GM20431 (cell line): Measurements from ENCODE around the gene C2.

Experiments
- in situ Hi-C: fragments of 300-500 bp; cut with MseI, MboI; formaldehyde crosslinking; loops from one replicate; pipeline ENCODE4 v1.15.0; 2020; ENCODE audit warnings: low sequenced_read_pairs; ENCODE audit not compliant: unreplicated experiment

C2 gene

DNA sequence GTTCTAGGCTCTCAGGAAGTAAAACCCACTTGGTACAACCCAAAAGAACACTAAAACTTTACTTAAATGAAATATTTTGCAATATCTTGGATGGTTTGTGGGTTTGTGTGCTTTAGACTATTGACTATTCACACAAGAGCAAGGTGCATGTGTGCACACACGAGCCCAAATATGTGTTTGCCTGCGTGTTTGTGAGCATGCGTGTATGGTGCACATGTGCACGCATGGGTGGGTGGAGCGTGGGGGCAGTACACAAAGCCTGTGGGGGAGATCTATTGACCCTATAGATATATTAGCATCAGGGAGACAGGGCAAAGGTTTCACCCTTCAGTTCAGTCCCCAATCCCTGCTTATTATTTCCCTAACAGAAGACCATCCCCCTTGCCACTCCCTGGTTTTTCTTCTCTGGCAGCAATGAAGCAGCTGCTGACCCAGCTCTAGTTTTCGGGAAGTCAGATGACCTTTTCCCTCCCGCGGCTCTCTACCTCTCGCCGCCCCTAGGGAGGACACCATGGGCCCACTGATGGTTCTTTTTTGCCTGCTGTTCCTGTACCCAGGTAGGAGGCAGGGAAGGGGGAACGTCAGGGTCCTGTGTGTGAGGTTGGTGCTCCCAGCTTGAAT lies at the start of gene C2:
C2 (plus strand) TSS at position 476 of the 621 bp plus-strand sequence; CDS start at position 512, 36 bp downstream.
- in situ Hi-C loops, result no loop called here

- in situ Hi-C loops, result no loop called here
Observed at GRCh38 chr6:31878222-31878621, 49.3 kb upstream of the C2 start.

- in situ Hi-C loops, result no loop called here
Observed at GRCh38 chr6:31878726-31879125, 48.8 kb upstream of the C2 start, which contains the start of gene SLC44A4. Gene SLC44A4 (minus strand): TSS chr6:31878997. CDS start chr6:31878980, 17 bp downstream.

- in situ Hi-C loops, result no loop called here
Observed at GRCh38 chr6:31879143-31879542, 48.4 kb upstream of the C2 start.

DNA sequence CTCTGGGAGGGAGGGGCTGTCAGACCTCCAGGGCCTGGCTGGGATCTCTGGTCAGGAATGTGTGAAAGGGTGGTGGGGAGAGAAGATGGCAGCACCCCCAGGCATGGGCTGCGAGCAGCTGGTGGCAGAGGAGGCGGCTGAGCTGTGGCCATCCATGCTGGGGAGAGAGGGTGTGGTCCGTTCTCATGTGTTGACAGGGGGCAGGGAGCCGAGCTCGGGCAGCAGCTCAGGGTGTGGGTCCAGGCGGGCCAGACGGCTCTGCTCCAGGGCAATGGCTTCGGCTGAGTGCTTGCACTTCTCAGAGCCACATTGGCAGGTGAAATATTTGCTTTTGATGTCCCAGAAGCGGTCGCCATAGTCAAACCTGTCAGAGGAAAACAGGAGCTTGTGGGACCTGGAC lies 47.6 kb upstream of the C2 start:
- in situ Hi-C loops, result no loop called here

DNA sequence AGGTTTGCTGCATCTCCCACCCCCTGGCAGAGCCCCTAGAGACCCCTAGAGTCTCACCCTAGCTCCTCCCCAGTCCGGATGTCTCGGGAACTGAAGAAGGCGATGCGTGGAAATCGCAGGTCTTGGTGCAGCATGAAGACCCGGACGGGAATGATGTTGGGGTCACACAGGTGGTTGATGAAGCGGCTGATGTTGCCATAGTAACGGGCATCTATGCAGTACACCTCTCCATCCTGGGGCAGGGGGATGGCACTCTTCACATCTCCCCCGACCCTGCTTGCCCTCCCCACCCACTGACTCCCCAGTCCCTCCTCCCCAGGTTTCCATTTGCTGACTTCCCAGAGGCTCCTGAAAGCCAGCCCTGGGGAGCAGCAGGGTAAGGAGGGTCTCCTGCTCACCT lies 46.9 kb upstream of the C2 start:
- in situ Hi-C loops, result no loop called here

GRCh38 chr6:31881136-31881859 lies 46.2 kb upstream of the C2 start:
- in situ Hi-C loops, result no loop called here

- in situ Hi-C loops, result no loop called here
Observed at GRCh38 chr6:31882344-31882743, 45.2 kb upstream of the C2 start.

- in situ Hi-C loops, result no loop called here
Observed at GRCh38 chr6:31883676-31884075, 43.8 kb upstream of the C2 start.

- in situ Hi-C loops, result no loop called here
Observed at GRCh38 chr6:31884528-31885035, 42.9 kb upstream of the C2 start.

DNA sequence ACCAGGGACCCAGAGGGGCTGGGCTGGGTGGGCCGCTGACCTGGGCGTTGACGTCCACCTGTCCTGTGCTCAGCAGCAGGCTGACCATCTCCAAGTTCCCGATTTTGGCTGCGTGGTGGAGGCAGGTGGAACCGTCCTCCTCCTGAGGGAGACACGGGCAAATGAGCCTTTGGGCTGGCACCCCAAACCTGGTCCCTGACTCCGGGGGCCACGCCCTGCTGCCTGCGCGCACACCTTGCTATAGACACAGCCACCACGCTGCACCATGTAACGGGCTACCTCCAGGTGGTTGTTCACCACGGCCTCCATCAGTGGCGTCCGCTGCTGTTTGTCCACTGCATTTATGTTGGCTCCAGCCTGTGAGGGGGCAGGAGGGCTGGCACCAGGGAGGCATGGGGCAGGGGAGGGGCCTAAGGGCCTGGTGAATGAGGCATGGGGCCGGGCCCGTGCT lies 41.0 kb upstream of the C2 start:
- in situ Hi-C loops, result no loop called here

- in situ Hi-C loops, result no loop called here
Observed at GRCh38 chr6:31887173-31888007, 40.1 kb upstream of the C2 start.

DNA sequence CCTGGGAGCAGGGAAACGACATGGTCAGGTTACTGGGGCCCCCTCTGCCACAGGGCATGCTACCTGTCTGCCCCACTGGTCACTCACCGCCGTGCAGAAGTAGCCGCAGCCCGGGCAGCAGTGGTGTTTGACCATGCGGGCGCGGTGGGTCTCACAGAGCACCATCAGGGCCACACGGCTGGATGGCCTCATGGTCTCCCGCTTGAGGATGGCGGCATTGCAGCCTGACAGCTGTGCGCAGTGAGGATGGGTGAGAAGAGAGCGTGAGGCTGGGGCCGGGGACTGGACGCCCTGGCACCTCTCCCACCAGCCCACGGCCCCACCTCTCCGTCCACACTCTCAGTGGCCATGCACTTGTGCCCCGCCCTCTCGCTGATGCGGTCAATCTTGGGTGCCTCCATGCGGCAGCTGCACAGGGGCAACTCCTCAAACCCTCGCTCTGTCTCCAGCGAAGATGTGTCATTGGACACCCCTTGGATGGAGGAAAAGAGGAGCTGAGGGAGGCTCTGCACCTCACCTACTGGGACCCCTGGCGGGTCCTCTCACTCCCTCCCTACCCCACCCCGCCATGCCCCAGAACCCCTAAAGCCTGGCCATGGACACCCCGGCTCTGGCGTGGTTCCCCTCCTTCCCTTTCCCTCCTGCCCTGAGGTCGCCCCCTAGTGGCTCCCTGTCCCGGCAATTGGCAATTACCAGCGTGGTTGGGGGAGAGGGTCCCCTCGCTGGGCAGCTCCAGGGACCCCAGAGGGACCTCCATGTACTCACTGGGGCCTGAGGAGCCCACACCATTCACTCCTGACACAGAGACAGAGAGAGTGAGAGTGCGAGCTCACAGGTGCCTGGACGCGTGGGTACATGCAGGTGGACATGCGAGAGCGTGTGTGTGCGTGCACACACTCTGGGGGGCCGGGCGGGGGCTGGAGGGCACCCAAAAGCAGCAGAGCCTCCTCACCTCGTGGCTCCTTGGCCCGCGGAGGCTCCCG lies 39.0 kb upstream of the C2 start:
- in situ Hi-C loops, result no loop called here

DNA sequence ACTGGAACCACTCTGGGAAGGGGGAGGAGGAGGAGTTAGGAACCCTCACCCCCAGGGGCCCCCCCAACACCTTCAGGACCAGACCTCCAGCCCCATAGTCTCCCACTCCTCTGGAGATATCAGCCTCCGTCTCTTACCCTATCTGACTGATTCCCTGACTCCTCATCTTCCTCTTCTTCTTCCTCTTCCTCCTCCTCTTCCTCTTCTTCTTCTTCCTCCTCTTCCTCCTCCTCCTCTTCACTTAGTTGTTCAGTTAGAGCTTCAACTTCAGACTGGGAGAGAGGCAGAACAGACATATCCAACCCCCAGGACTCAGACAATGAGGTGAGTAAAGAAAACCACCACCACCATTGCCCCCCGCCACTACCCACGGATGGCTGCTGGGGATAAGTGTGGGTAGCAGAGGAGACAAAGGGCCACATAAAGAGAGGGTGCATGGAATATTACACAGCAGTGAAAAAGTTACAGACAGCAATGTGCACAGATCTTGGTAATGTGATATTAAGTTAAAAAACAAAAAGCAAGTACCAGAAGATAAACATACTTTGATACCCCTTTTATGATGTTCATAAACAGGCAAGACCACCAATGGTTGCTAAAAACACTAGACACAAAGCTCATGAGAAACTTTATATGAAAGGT lies 38.1 kb upstream of the C2 start:
- in situ Hi-C loops, result no loop called here

DNA sequence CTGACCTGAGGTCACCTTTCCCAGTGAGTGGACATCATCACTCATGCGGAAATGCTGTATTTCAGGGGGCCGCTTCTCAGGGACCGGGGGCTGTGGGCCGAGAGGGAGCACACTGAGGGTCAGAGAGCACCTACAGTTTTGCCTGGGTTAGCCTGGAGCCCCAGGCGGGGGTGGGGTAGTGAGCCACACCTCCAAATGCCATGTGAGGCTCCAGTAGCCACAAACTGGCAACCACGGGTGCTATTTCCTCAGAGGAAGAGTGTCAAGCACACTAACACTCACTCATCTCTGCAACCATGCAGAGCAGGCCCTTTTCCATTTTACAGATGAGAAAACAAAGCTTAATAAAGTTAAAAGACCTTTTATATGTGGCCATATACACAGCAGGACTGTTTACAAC lies 34.7 kb upstream of the C2 start:
- in situ Hi-C loops, result no loop called here

- in situ Hi-C loops, result no loop called here
Observed at GRCh38 chr6:31896493-31896855, 31.0 kb upstream of the C2 start.

GRCh38 chr6:31896856-31897611 lies 30.5 kb upstream of the C2 start:
- in situ Hi-C loops, result no loop called here

DNA sequence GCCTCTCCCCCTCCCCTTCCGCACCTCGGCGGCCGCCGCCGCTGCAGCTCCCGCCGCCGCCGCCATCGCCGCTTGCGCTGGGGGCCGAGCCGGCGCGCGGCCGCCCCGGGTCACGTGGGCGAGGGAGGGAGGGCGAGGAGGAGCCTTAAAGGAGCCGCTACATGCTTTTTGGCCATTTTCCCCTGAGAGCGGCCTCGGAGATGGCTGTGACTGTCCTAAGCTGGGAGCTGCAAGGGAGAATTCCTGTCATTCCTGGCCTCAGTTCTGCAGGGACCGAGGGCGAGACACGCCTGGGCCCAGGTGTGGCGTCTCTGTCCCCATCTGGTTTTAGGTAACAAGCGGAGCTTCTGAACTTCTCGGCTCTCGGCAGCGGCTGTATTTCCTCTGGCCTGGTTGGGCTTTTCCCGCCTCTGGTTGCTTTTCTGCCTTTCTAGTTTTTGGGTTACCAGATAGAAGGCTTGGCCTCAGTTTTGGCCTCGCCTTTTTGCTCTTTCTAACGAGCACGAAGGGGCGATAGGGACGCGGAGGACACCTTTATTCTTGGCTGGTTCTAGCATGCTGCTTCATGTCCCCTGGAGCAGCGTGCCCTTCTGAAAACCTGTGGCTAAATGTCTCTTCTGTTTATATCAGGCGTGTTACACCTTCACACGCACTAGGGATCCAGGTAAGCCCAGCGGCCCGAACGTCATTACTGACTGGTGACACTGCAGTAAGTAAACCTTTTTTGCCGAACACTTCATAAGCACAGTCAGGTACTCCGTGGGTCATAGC lies 29.7 kb upstream of the C2 start, which contains the start of gene EHMT2:
EHMT2 (minus strand) TSS at position 87 of the 771 bp plus-strand sequence; CDS start at position 66, 21 bp downstream.
- in situ Hi-C loops, result no loop called here
